GM15510 (cell line): Measurements from ENCODE around the gene DBF4.

Source experiments
- POLR2A ChIP-seq: IDR thresholded peaks from 3 replicates; pipeline ENCODE4 v1.6.1; 2011; ENCODE audit warnings: borderline replicate concordance; ENCODE audit not compliant: insufficient read length; ENCODE audit errors: extremely low read depth

DBF4 gene, protein sequence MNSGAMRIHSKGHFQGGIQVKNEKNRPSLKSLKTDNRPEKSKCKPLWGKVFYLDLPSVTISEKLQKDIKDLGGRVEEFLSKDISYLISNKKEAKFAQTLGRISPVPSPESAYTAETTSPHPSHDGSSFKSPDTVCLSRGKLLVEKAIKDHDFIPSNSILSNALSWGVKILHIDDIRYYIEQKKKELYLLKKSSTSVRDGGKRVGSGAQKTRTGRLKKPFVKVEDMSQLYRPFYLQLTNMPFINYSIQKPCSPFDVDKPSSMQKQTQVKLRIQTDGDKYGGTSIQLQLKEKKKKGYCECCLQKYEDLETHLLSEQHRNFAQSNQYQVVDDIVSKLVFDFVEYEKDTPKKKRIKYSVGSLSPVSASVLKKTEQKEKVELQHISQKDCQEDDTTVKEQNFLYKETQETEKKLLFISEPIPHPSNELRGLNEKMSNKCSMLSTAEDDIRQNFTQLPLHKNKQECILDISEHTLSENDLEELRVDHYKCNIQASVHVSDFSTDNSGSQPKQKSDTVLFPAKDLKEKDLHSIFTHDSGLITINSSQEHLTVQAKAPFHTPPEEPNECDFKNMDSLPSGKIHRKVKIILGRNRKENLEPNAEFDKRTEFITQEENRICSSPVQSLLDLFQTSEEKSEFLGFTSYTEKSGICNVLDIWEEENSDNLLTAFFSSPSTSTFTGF

DNA sequence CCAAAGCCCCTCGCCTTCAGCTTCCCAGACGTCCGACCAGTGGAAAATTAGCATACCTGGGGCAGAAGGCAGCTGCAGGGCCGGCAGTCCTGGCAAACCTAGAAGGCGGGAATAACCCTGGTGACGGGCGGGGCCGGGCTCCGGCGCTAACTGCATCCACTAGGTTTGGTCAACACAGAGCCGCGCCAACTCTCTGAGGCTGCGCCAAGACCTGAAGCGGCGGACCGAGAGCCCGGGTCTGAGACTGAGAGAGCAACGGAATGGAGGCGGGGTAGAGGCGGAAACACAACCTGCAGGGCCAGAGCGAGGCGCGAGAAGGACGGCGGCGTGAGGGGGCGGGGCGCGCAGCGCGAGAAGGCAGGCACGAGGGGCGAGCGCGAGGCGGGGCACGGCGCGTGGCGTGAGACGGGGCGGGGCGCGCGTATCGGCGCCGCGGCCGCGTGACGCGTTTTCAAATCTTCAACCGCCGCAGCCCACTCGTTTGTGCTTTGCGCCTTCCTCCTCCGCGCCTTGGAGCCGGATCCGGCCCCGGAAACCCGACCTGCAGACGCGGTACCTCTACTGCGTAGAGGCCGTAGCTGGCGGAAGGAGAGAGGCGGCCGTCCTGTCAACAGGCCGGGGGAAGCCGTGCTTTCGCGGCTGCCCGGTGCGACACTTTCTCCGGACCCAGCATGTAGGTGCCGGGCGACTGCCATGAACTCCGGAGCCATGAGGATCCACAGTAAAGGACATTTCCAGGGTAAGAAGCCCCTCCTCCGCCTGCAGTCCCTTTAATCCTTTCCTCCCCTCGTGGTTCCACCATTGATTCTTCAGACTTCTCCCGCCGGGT lies at the start of gene DBF4, which contains the start of gene SLC25A40:
Gene DBF4, plus strand, starts transcription at position 454 of the 829 bp plus-strand sequence. Its CDS starts 240 bp downstream, at position 694.
Gene SLC25A40, minus strand, starts transcription at position 321 of the 829 bp plus-strand sequence. CDS start 17,633 bp downstream, outside the sequence.
- TF ChIP-seq POLR2A, result peak; percentile 87

DNA sequence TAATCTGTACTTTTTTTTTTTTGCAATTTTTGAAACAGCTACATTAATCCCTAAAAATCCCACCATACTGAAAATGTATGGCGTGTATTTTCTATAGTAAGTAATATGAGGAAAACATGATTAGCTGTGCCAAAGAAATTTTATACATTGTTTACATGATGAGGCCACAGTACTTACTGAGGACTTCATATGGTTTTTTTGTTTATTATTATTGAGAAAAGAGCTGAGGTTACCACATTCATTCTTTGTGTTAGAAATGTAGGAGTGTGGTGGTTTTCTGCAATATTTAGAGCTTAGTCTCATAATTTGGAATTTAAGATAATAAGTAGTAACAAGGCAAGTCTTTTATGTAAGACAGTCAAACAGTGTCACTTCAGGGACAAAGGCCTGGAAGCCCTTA lies 45.2 kb upstream of the DBF4 start:
- no peak for TF ChIP-seq POLR2A

DNA sequence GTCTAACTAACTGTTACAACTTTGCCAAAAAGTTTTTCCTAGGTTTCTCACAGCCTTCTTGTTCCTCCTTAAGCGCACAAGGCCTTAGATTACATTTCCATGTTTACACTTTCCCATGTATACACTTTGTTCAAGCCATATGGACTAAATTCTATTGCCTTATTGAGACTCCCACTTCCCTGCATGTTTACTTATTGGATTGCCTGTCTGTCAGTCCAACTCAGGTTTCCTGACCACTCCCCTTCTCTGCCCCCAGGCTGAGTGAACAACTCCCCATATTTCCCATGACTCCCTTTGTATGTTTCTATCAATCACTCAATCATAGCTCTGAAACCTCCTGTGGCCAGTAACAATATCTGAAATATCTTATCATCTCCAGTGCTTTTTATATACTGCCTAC lies 43.2 kb upstream of the DBF4 start:
- no peak for TF ChIP-seq POLR2A

DNA sequence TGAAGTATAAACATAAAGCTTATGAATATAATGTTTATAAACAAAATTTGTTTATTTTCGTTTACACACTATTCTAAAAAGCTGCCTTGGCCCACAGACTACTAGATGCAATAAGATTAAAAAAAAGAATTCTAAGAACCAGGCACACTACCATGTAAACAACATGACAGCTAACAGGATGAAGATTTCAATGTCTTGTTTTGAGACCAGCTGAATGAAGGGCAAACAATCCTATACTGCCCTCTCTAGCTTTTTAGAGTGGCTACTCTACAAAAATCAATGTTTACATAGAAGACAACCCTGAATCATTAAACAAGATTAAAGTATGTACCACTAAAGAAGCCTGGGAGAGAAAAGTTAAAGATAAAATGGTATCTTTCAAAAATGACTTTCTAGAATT lies 38.7 kb upstream of the DBF4 start:
- no peak for TF ChIP-seq POLR2A

DNA sequence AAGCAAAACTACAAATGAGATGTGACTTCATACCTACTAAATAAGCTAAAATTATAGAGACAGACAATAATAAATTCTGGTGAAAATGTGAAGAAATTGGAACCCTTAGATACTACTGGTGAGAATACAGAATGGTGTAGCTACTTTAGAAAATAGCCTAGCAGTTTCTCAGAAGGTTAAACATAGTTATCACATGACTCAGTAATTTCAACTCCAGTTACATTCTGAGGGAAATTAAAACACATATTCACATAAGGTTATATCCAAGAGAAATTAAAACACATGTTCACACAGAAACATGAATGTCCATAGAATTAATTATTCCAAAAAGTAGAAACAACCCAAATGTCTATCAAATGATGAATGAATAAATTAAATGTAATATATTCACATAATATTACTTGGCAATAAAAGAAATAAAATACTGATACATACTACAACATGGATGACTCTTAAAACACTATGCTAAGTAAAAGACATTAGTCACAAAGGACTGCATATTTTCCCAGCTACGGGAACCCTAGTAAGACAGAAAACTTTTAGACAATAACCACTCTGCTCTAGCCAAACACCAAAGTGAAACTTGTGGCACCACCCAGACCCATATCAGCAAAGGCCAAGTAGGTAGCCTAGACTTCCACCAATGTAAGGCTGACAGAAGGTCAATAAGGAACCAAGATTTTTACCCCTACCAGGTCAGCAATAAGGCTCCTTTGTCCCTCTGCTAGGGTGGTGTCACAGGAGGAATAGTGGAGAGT lies 25.3 kb upstream of the DBF4 start:
- TF ChIP-seq POLR2A, result no peak

DNA sequence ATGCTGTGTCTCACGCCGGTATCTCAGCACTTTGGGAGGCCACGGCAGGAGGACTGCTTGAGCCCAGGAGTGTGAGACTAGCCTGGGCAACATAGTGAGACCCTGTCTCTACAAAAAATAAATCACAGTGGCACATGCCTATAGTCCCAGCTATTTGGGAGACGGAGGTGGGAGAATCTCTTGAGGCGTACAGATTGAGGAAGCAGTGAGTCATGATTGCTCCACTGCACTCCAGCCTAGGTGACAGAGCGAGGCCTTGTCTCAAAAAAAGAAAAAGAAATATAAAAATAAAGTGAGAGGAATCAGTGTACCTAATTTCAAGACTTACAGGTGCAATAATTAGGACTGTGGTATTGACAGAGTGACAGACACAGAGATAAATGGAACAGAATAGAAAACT lies 24.0 kb upstream of the DBF4 start:
- no peak for TF ChIP-seq POLR2A

DNA sequence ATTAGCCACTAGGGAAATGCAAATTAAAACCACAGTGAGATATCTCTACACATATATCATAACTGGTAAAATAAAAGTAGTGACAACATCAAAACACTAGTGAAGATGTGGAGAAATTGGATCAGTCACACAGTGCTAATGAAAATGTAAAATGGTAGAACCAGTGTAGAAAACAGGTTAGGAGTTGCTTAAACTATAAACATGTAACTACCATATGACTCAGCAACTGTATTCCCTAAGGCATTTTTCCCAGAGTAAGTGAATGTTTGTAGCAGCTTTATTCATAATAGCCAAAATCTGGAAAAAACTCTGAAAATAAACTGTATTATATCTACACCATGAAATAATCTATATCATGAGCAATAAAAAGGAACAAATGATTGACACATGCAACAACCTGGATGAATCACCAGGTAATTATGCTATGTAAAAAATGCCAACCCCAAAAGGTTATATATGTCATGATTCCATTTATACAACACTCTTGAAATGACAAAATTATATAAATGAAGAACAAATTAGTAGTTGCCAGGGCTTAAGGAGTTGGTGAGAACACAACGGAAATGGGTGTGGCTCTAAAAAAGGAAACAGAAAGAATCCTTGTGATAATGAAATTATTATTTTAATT lies 22.9 kb upstream of the DBF4 start:
- TF ChIP-seq POLR2A, result no peak

DNA sequence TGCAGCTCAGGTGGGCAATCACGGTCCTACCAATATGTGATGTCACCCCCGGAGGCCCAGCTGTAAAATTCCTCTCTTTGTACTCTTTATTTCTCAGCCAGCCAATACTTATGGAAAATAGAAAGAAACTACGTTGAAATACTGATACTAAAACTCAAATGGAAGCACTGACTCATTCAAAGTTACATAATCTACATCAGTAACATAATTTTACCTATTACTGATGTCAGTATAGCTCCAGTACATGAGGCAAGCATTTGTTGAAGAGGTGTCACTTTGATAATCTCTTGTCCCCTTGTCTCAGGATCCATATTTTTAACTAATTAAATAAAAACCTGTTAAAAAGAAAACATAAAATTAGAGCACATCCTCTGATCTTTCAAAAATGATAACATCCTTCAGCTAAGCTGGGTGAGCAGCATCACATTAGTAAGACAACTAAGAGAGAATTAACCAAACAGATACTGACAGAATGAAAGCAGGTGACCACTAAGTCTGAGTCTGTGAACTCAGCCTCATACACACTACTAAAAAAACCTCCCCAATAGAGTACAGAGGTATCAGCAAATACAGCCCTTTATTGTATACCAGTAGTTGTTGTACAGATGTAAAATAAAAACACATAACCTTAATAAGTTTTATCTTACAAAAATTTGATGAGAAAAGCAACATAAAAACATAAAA lies 17.7 kb upstream of the DBF4 start:
- TF ChIP-seq POLR2A, result no peak

DNA sequence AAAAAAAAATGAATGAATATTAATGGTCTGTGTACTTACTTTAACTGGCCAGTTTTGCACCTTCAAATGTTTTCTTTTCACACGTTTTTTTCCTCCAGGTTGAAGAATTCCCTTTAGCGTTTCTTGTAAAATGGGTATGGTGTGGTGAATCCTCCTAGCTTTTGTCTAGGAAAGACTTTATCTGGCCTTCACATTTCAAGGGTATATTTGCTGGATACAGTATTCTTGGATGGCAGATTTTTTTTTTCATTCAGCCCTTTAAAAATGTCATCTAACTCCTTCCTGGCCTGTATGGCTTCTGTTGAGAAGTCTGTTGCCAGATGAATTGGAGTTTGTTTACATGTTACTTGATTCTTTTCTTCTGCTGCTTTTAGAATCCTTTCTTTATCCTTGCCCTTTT lies 10.2 kb upstream of the DBF4 start:
- no peak for TF ChIP-seq POLR2A

DNA sequence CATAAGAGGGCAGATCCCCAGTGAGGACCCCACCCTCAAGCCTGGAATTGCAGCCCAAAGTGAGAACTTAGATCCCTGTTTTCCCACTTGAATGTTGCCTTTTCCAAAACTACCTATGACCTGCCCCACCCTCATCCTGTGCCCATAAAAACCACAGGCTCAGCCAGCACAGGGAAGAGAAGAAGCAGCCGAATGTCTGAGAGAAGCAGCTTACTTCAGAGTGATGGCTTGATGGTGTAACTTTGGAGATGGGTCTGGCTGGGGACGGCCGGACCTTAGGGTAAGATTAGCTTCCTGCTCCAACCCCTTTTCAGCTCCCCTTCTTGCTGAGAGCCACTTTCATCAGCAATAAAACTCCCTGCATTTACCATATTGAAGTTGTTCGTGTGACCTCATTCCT lies 5.8 kb upstream of the DBF4 start:
- no peak for TF ChIP-seq POLR2A

DNA sequence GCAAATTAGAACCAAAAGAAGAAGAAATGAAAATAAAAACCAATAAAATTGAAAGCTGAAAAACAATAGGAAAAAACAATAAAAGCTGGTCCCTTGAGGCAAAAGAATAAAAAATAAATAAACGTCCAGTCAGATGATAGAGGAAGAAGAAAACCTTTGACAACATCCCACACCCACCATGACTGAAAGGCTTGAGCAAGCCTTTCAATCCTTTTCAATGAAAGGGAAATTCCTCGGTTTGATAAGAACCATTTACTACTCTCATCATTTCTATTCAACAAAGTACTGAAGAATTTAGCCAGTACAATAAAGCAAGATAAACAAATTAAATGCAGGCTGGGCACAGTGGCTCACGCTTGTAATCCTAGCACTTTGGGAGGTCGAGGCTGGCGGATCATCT lies 3.9 kb upstream of the DBF4 start:
- no peak for TF ChIP-seq POLR2A

DNA sequence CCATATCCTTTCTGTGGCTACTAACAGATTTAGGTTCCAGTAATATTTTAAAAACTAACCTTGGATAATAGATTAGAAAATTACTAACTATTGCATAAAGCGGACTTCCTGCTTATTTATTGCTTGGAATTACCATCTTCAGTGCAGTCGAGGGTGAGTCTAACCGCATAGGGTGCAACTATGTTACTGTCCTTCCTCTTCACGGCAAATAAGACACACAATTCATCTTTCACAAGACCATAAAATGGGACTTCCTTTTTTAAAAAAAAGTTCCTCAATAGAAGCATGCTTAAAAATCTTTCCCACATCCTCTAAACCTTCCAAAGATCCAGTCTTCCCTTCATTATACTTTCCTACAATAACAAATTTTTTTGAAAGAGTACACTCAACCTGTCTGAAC lies 2.2 kb upstream of the DBF4 start:
- no peak for TF ChIP-seq POLR2A
